OCI-M2 (cell line): Measurements from ENCODE around the gene SATB2.

Source experiments
- DNase-seq: peaks from one replicate; lab custom pipeline; 2025; ENCODE audit not compliant: unreplicated experiment; lab: John Stamatoyannopoulos, UW

SATB2 gene

GRCh38 chr2:199261239-199261638 lies 196.5 kb downstream of the SATB2 start:
- DNase-seq, result no peak

- no peak for DNase-seq
These were observed 198.1 kb downstream of the SATB2 start for GRCh38 chr2:199259671-199260070.

- DNase-seq, result no peak
These were observed 199.4 kb downstream of the SATB2 start for GRCh38 chr2:199258291-199258690.

GRCh38 chr2:199257261-199258224 lies 200.2 kb downstream of the SATB2 start:
- no peak for DNase-seq

- no peak for DNase-seq
These were observed 227.6 kb downstream of the SATB2 start for GRCh38 chr2:199230091-199230490.

GRCh38 chr2:199228887-199229819 lies 228.6 kb downstream of the SATB2 start:
- DNase-seq, result no peak

- DNase-seq, result no peak
These were observed 233.9 kb downstream of the SATB2 start for GRCh38 chr2:199223791-199224190.

GRCh38 chr2:199220920-199221319 lies 236.8 kb downstream of the SATB2 start:
- DNase-seq, result no peak

- no peak for DNase-seq
These were observed 238.2 kb downstream of the SATB2 start for GRCh38 chr2:199219551-199219950.
